ENCODE data around the gene TCP10L.
"Not testable (repeated sequence)": the region's sequence is repeated elsewhere in the genome, so short reads cannot be mapped to it uniquely, and the experiment has no call there.

The TCP10L gene

GRCh38 chr21:32549886-32550285 lies 35.4 kb downstream of the TCP10L start:
- TF ChIP-seq ZFX (IDR thresholded peaks at IDR 0.05) (no peak), CTCF (conservative IDR thresholded peaks at IDR 0.05) (no peak)

GRCh38 chr21:32549440-32549839 lies 35.9 kb downstream of the TCP10L start:
- TF ChIP-seq CTCF (conservative IDR thresholded peaks at IDR 0.05): no peak
- no peak for TF ChIP-seq ZFX (IDR thresholded peaks at IDR 0.05)
- no peak overlapping the region for H3K27ac ChIP-seq

More at GRCh38 chr21:32549886-32550285, 35.4 kb downstream of the TCP10L start:
- no peak overlapping the region for H3K27ac ChIP-seq

GRCh38 chr21:32548978-32549377 lies 36.3 kb downstream of the TCP10L start:
- H3K27ac ChIP-seq: no peak overlapping the region
- TF ChIP-seq ZFX (IDR thresholded peaks at IDR 0.05): no peak
- no peak for TF ChIP-seq CTCF (conservative IDR thresholded peaks at IDR 0.05)

- no peak for TF ChIP-seq CTCF (conservative IDR thresholded peaks at IDR 0.05)
- TF ChIP-seq ZFX (IDR thresholded peaks at IDR 0.05): no peak
- no peak overlapping the region for H3K27ac ChIP-seq
These were observed 38.3 kb downstream of the TCP10L start for GRCh38 chr21:32547018-32547417.

GRCh38 chr21:32545948-32546441 lies 39.3 kb downstream of the TCP10L start:
- no peak overlapping the region for H3K27ac ChIP-seq
- TF ChIP-seq ZFX (IDR thresholded peaks at IDR 0.05) (no peak), CTCF (conservative IDR thresholded peaks at IDR 0.05) (no peak)

GRCh38 chr21:32544697-32545096 lies 40.6 kb downstream of the TCP10L start:
- no peak overlapping the region for H3K27ac ChIP-seq
- TF ChIP-seq ZFX (IDR thresholded peaks at IDR 0.05) (no peak), CTCF (conservative IDR thresholded peaks at IDR 0.05) (no peak)

GRCh38 chr21:32543975-32544374 lies 41.3 kb downstream of the TCP10L start:
- TF ChIP-seq ZFX (IDR thresholded peaks at IDR 0.05) (no peak), CTCF (conservative IDR thresholded peaks at IDR 0.05) (no peak)
- no peak overlapping the region for H3K27ac ChIP-seq

- not testable (repeated sequence) for H3K27ac ChIP-seq
These were observed 42.3 kb downstream of the TCP10L start for GRCh38 chr21:32543056-32543455.
